GM12874 (cell line): Measurements from ENCODE around the gene ROR1.

Experiments used
- TF ChIP-seq, protein P1 (sequence below): IDR thresholded peaks from 2 replicates; pipeline ENCODE4 v1.5.1; 2011; ENCODE audit warnings: low read depth, mild to moderate bottlenecking, control low read depth, low read length, moderate library complexity; ENCODE audit not compliant: insufficient read depth

Gene ROR1

DNA sequence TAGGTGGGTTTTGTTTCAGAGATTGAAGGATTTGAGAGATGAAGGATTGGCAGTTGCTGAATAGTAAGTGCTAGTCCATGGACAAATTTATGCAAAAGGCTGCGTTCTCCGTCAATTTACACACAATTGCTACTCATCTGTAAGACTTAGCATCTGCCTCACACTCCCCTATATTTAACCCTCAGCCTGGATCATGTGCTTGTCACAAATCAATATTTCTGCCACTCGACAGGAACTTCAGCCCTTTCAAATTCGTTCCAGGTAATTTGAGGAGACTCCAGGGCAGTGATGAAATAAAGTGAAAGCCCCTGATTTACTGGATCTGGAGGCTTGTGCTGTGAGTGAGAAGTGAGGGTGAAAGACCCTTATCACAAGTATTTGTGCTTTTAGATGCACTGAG lies 324.0 kb downstream of the ROR1 start:
- TF ChIP-seq, protein P1, sequence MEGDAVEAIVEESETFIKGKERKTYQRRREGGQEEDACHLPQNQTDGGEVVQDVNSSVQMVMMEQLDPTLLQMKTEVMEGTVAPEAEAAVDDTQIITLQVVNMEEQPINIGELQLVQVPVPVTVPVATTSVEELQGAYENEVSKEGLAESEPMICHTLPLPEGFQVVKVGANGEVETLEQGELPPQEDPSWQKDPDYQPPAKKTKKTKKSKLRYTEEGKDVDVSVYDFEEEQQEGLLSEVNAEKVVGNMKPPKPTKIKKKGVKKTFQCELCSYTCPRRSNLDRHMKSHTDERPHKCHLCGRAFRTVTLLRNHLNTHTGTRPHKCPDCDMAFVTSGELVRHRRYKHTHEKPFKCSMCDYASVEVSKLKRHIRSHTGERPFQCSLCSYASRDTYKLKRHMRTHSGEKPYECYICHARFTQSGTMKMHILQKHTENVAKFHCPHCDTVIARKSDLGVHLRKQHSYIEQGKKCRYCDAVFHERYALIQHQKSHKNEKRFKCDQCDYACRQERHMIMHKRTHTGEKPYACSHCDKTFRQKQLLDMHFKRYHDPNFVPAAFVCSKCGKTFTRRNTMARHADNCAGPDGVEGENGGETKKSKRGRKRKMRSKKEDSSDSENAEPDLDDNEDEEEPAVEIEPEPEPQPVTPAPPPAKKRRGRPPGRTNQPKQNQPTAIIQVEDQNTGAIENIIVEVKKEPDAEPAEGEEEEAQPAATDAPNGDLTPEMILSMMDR, result no peak

DNA sequence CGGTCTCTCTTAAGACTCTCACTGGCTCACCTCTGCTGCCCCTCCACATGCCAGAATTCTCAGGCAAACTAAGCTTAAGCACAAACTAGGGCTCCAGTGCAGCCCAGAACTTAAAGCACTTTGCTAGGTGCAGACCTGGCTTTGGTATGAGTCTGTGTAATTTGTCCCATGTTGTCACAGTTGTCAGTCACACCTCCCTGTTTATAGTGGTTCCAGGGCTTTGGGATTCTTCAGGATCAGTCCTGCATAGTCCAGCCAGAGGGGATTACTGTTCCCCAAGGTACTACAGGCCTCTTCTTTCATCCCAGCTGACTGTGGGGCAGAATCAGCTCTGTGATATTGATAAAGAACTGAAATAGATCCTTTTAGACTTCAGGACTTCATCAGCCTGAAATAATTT lies 324.6 kb downstream of the ROR1 start:
- TF ChIP-seq, protein P1, result no peak

DNA sequence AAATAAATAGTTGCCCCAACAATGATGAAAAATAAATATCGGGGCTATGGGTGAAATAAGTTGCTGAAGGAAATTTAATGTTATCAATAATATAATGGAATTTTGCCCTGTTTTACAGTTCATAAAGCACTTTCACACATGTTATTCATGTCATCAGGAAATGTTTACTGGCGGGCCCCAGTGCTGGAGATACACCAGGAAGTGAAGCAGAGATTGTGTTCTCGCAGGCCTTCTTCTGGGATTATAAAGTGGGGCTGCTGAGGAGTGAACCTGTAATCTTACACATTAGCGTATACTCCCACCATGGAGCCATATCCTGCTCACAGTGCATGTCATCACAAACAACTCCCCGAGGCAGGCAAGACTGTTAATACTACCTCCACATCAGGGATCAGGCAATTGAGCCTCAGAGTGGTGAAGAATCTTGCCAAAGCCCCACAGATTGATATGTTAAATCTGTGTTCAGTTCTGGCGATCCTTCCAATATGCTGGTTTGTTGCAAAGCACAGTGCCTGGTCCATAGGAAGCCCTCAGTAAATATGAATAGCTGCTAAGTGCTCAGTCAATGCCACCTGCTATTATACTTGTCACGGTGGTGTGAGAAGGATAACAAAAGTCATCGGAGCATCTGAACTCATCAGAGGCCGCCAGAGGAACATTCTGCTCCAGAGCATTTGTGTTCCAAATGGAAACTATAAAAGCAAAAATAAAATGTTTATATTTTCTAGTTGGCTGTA lies 325.2 kb downstream of the ROR1 start:
- TF ChIP-seq, protein P1, result no peak

DNA sequence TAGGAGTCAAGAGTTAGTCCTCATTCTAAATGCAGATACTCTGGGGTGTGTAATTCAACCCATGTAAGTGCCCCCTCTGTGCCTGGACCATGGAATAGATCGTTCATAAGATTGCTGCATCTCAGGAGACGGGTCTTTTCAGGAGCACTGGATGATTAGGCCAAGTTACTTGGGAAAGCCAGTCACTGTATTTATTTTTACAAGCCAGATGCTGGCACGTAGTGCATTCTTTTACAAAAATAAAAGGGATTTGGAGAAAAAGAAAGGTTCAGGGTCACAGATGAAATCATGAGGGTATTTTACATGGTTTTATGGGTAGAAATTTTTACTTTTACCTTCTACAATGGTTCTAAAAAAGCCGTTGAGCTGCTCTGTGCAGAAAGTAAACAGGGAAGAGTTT lies 327.0 kb downstream of the ROR1 start:
- TF ChIP-seq, protein P1, result no peak

DNA sequence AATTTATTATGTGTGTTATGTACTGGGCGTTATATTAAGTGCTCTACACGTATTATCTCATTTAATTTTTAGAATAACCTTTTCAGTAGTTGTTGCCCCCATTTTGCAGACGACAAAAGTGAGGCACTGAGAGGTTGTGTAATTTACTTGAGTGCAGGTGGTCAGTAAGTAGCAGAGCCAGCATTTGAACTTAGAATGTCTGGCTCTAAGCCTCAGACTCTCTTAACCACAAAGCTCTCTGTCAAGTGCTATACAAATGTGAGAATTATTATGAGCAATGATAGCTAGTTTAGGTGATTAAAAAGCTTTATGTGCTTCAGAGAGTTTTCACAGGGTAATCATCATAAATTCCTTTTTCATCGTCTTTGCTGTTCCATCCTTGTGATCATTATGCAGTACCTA lies 333.3 kb downstream of the ROR1 start:
- TF ChIP-seq, protein P1, result no peak

DNA sequence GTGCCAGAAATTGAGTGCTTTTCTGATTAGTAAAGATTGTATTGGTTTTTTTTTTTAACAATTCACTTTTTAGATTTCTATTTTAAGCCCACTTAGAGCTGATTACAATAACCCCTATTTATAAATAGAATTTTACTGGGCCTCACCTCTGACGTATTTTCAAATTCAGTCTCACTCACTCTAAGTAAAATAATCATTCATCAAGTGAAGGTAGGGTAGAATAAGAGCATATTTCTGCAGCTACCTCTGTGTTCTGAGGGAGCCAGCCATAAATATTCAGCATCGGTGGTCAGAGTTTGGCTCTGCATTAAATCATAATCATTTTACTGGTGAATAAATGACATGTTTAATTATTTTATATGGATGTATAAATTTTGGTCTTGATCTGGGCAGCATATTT lies 333.8 kb downstream of the ROR1 start:
- TF ChIP-seq, protein P1, result no peak

DNA sequence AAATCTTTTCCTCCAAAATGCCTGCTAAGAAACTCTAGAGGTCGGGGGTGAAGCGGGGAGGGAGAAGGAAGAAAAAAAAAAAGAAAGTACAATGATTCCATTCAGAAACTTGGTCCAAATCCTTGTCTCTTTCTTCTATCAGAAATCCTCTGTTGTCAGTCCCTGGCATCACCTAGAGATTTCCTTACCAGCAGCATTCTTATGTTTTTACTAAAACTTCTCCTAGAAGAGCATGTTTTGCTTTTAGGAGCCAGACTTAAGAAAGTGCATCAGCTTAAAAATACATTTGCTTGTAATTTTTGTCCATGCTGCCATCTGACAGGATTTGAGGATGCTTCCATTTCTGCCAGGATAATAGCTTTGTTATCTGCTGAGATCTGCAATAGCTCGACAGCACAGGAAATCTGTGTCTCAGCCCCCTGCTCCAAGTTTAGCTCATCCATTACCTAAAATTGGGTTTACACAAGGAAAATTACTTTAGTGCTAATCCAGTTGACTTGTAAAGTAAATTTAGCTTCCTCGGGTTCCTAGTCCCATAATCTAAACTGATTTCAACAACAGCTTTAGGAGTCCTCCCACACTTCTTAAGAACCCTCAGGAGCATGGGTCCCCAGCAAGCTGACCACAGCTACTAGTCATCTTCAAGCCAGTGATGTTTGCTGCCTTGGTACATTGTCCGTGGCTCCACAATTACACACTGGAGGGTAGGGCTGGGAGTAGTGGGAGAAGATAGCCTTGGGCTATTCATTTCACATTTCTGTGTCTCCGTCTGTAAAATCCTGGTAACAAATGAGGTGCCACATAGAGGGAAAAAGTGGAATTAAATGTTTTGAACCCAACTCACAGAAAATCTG lies 337.3 kb downstream of the ROR1 start:
- TF ChIP-seq, protein P1, result no peak
